GM21717 (cell line): ENCODE measurements around the gene ABCC5.
A peak's percentile ranks its signal among the peaks of the same experiment; 100 is the strongest.
"Not testable (repeated sequence)": the region's sequence is repeated elsewhere in the genome, so short reads cannot be mapped to it uniquely, and the experiment has no call there.

ENCODE experiments used
- ATAC-seq: cut with Tn5 transposase; IDR thresholded peaks from one replicate; pipeline ENCODE4 v1.9.1; 2021; ENCODE audit warnings: mild to moderate bottlenecking, moderate library complexity; ENCODE audit not compliant: unreplicated experiment

ABCC5 gene

GRCh38 chr3:184016811-184017671, 643 bp downstream of the ABCC5 start:
- ATAC-seq: peak; percentile 79

GRCh38 chr3:184016169-184016570, 1.5 kb downstream of the ABCC5 start:
- no peak for ATAC-seq

GRCh38 chr3:184015381-184016019, 2.2 kb downstream of the ABCC5 start:
- no peak for ATAC-seq

- ATAC-seq: no peak
These were observed 5.5 kb downstream of the ABCC5 start for GRCh38 chr3:184011937-184012889.

- ATAC-seq: no peak
These were observed 6.3 kb downstream of the ABCC5 start for GRCh38 chr3:184011230-184011876.

- no peak for ATAC-seq
These were observed 9.5 kb downstream of the ABCC5 start for GRCh38 chr3:184008161-184008560.

DNA sequence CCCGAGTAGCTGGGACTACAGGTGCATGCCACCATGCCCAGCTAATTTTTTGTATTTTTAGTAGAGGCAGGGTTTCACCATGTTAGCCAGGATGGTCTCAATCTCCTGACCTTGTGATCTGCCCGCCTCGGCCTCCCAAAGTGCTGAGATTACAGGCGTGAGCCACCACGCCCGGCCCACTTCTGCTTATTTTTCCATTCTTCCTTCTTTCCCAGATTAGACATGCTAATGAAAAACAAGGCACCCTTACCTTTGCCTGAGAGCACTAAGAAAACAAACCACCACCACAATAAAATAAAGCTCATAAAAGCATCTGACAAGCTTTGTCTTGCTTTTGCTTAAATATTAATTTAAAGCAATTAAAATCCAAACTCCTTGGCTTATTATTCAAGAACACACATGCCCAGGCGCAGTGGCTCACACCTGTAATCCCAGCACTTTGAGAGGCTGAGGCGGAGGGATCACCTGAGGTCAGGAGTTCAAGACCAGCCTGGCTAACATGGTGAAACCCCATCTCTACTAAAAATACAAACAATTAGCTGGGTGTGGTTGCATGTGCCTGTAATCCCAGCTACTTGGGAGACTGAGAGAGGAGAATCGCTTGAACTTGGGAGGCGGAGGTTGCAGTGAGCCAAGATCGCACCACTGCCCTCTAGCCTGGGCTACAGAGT, 10.4 kb downstream of the ABCC5 start:
- ATAC-seq: not testable (repeated sequence)

GRCh38 chr3:184005941-184006507, 11.7 kb downstream of the ABCC5 start:
- ATAC-seq: peak; percentile 81

DNA sequence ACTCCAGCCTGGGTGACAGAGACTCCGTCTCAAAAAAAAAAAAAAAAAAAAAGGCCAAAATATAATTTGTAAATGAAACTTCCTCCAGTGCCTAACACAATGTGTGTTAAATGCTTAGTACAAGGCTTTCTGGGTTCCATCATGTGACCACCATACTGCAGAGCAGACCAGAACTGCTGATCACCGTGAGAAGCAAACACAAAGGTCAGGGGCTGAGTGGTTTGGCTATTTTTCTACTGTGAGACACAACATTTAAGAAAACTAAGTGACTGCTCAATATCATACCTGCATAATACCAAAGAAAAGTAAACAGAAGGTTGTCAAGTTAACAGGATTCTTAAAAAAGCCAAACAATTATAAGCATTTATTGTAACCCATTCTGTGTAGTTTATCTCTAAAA, 13.2 kb downstream of the ABCC5 start:
- ATAC-seq: no peak

GRCh38 chr3:184003187-184003967, 14.3 kb downstream of the ABCC5 start:
- no peak for ATAC-seq

DNA sequence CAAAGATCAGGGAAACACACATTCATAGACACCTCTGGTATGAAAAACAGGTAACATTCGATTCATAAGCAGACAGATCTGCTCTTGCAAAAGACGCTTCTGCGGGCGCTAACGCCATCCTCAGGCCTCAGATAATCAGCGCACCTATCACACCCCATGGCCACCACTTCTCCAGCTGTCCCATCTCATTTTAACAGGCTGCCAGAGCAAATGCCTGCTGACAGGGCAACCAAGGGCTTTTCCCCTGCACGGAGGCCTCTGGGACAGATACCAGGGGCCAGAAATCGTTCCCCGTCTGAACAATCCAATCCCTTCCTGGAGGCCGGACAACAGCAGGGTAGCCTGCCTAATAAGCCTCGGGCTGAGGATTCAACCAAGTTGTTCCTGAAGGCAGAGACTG, 15.2 kb downstream of the ABCC5 start:
- no peak for ATAC-seq

GRCh38 chr3:184001761-184002160, 15.9 kb downstream of the ABCC5 start:
- no peak for ATAC-seq

DNA sequence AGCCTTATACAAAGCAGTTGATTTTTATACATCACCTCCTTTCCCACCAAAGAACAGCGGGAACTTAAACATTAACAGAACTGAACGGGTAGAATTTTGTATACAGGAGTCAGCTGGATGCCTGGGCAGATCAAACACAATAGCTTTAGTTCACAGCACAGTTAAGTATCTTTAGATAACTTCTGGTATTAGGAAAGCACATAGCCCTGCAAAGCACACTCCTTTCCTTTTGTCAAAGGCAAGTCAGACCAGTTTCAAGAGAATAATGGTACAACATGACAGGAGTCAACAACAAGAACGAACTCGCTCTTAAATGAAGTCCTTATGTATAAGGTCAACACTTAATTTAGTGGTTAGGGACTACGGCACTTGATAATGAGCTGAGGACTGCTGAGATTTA, 26.3 kb downstream of the ABCC5 start:
- ATAC-seq: no peak

DNA sequence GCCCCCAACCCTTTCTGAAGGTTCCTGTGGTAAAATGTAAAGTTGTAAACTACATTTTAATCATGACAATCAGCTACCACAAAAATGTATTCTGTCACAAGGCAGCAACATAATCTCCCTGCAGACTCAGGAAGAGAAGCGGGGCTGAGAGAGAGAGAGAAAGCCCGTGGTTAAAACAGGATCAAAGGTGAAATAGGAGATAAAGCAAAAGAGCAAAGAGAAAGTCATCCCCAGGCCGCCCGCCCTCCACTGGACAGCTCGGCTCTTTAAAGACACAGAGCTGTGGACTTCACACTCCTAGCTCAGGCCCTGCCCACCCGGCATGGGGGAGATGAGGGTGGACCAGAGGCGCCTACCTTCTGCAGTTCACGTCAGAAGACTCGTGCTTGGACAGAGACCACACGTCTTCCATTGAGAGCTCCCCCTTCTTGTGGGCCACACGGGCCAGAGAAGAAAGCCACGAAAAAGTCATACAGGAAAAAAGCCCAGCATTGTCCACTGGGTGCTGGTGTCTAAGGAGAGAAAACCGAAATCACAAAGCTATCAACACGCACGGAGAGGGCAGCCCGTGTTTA, 29.4 kb downstream of the ABCC5 start:
- ATAC-seq: no peak

DNA sequence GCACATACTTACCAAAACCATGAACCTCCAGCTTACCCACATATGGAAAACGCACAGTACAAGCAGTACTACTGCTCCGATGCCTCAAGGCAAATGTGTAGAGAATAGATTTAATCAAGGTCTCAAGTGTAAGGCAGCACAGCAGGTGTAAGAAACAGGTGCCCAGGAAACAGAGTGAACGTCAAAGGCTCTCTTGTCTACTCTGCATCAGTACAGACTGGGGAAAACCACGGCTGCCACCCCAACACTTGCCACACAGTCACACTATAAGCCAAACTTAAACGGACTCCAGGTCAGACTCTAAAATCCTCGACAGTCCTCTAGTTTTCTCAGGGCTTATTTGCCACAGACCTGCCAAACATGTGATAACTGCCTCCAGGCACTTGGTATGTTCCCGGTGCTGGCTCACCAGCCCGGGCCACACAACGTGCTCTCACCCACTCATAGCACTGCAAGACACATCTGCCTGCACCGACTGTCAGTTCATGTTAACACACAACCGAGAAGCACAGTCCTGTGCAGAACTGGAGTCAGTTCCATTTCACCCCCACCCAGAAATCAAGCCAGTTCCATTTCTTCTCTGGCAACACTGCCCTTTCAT, 30.6 kb downstream of the ABCC5 start:
- ATAC-seq: no peak

- no peak for ATAC-seq
These were observed 32.6 kb downstream of the ABCC5 start for GRCh38 chr3:183984749-183985729.

GRCh38 chr3:183984127-183984740, 33.5 kb downstream of the ABCC5 start:
- no peak for ATAC-seq
